Stimulated activated memory B cell treated with anti-CD40 and anti-IgM and Interleukin-4, amounts not matched to agents 10 μg/mL and 1 μg/mL and 100 μg/mL, for 72 hours (primary cell): ENCODE results near the gene KRTAP10-2.

ENCODE experiments used
- ATAC-seq: fragments of 150-1000 bp; cut with Tn5 transposase; 2 replicates; pipeline ENCODE4 v1.10.0; 2021
- H3K27ac Mint-ChIP-seq: one replicate; pipeline ENCODE4 v1.8.0; 2022; ENCODE audit warnings: mild to moderate bottlenecking, mixed read lengths
- H3K27me3 Mint-ChIP-seq: one replicate; pipeline ENCODE4 v1.8.0; 2022; ENCODE audit warnings: mixed read lengths
- H3K36me3 Mint-ChIP-seq: one replicate; pipeline ENCODE4 v1.8.0; 2022; ENCODE audit warnings: mixed read lengths
- H3K4me1 Mint-ChIP-seq: one replicate; pipeline ENCODE4 v1.8.0; 2022; ENCODE audit warnings: mixed read lengths
- H3K4me3 Mint-ChIP-seq: one replicate; pipeline ENCODE4 v1.8.0; 2022; ENCODE audit warnings: mild to moderate bottlenecking, moderate library complexity, mixed read lengths
- H3K9me3 Mint-ChIP-seq: one replicate; pipeline ENCODE4 v1.8.0; 2022; ENCODE audit warnings: mixed read lengths

Gene KRTAP10-2

GRCh38 chr21:44529503-44530125, 21.7 kb downstream of the KRTAP10-2 start:
- Mint-ChIP-seq H3K27me3 (peaks cover 37% of the 10 kb centered on the region), H3K4me3 (no peak overlapping the region), H3K9me3 (no peaks in the 10 kb centered on the region), H3K36me3 (no peaks in the 10 kb centered on the region), H3K27ac (no peak overlapping the region), H3K4me1 (no peaks in the 10 kb centered on the region)
- ATAC-seq, result no peak

- ATAC-seq, result no peak
- no peak overlapping the region for H3K4me3 Mint-ChIP-seq
- no peaks in the 10 kb centered on the region for H3K4me1 Mint-ChIP-seq
- H3K9me3 Mint-ChIP-seq, result no peaks in the 10 kb centered on the region
- H3K27ac Mint-ChIP-seq, result no peak overlapping the region
- peaks cover 37% of the 10 kb centered on the region for H3K27me3 Mint-ChIP-seq
- H3K36me3 Mint-ChIP-seq, result no peaks in the 10 kb centered on the region
These were observed 22.3 kb downstream of the KRTAP10-2 start for GRCh38 chr21:44529011-44529421.

- no peak for ATAC-seq
- Mint-ChIP-seq H3K36me3 (no peaks in the 10 kb centered on the region), H3K9me3 (no peaks in the 10 kb centered on the region), H3K27ac (no peak overlapping the region), H3K4me1 (no peaks in the 10 kb centered on the region), H3K4me3 (no peak overlapping the region), H3K27me3 (peaks cover 37% of the 10 kb centered on the region)
These were observed 22.7 kb downstream of the KRTAP10-2 start for GRCh38 chr21:44528634-44528995.

DNA sequence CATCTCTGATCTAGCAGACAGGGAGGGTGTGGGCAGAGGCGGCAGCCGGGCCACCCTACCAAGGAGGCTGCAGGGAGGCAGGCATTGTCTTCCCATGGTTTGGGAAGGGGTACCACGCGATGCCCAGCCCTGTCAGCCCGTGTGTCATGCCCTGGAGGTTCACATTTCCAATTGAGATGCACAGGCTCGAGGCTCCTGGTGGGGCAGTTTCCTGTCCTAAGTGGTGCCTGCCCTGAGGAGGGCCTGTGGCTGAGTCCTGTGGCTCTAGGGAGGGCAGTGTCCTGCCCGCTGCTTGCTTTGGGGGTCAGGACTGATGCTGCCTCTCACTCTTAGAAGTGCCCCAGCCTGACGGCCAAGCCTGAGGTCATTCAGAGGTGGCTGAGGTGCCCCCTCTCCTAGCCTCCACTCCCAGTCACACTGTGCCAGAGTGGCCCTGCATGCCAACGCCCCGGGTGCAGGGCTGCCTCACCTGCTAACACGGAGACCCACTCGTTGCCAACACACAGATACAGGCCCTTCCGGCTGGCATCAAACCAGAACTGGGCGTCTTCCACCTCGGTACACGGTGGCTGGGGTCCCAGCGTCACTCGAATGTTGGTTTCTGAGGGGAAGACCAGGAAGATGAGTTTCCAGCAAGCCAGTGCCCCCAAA, 23.2 kb downstream of the KRTAP10-2 start:
- Mint-ChIP-seq H3K4me1 (no peaks in the 10 kb centered on the region), H3K27ac (no peak overlapping the region), H3K4me3 (no peak overlapping the region), H3K27me3 (peaks cover 37% of the 10 kb centered on the region), H3K36me3 (no peaks in the 10 kb centered on the region), H3K9me3 (no peaks in the 10 kb centered on the region)
- peak; percentile 7 for ATAC-seq

DNA sequence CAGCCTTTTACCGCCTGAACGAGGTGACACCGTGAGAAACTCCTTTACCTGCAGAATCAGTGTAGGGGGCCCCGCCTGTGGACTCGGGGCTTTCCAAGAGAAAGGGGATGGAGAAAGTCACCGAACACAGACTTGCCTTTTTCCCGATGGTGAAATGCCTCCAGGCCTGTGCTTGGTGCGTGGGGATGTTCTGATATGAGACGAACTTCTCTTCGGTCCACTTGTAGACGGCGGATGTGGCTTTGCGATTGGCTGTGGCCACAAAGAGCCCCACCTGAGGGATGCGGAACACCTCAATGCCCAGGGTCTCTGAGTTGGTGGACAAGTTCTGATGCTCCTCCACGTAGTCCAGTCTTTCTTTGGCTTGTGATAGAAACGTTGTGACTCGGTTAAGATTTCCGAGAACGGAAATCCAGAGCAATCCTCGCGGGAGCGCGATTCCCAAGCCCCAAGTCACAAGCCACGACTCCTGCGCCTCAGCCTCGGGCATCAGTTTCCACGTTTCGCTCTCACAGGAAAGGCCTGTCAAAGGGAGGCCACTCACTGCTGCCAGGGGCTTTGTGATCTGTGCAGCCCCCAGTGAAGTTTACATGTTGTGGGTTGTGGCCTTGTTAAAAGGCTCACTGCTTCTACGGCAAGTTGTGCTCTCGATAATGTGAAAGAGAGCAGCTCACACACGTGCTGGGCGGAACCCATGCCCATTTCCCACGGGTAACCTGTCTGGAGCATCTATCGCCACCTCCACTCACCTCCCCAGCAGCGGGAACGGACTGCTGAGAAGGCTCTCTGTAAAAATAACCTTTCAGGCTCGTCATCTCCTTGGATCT, 23.9 kb downstream of the KRTAP10-2 start:
- no peaks in the 10 kb centered on the region for H3K36me3 Mint-ChIP-seq
- H3K4me1 Mint-ChIP-seq, result no peaks in the 10 kb centered on the region
- no peaks in the 10 kb centered on the region for H3K9me3 Mint-ChIP-seq
- peaks cover 36% of the 10 kb centered on the region for H3K27me3 Mint-ChIP-seq
- H3K4me3 Mint-ChIP-seq, result no peak overlapping the region
- ATAC-seq, result no peak
- H3K27ac Mint-ChIP-seq, result no peak overlapping the region

DNA sequence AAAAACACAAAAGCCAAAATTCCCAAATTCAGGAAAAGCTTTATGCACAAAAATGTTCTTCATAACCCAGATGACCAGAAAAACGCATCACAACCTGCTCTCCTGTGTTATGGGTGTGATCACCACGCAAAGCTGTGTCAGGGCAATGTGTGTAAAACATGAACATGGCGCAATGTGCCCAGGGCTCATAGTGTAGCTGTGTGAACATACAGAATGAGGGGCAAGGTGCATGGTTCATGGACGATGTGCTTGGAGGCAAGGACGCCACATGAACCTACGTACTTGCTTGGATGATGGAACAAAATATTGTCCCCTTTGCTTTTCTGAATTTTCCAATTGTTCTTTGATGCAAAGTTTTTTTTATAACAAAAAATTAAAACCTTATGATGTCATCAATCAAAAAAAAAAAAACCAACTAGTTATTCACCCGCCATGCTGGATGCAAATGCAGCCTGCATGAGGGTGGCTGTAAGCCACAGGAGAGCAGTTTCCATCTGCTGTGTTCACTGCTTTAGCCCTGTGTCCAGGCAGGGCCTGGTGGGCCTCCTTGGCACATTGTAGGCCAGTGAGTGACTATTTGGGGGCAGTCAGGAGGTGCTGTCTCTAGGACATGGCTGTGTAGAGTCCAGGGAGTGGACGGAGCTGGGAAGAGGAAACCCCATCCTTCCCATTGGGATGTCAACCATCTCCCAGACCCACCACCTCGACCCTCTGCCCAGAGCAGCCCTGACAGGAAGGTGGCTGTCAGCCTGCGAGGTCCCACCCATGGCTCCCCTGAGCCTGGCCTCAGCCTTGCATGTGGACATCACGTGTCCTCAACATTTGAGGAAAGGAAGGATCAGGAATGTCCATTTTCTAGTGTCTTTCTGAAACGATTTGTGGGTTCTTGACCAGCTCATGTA, 25.0 kb downstream of the KRTAP10-2 start:
- peaks cover 27% of the 10 kb centered on the region for H3K27me3 Mint-ChIP-seq
- no peaks in the 10 kb centered on the region for H3K4me1 Mint-ChIP-seq
- H3K36me3 Mint-ChIP-seq, result no peaks in the 10 kb centered on the region
- H3K9me3 Mint-ChIP-seq, result no peaks in the 10 kb centered on the region
- H3K4me3 Mint-ChIP-seq, result no peak overlapping the region
- ATAC-seq, result no peak
- no peak overlapping the region for H3K27ac Mint-ChIP-seq

GRCh38 chr21:44525391-44526095, 25.8 kb downstream of the KRTAP10-2 start:
- Mint-ChIP-seq H3K27ac (no peak overlapping the region), H3K9me3 (no peaks in the 10 kb centered on the region), H3K27me3 (peaks cover 19% of the 10 kb centered on the region), H3K4me1 (no peaks in the 10 kb centered on the region), H3K4me3 (no peak overlapping the region), H3K36me3 (no peaks in the 10 kb centered on the region)
- ATAC-seq, result no peak

- H3K9me3 Mint-ChIP-seq, result no peaks in the 10 kb centered on the region
- H3K27ac Mint-ChIP-seq, result no peak overlapping the region
- peaks cover 11% of the 10 kb centered on the region for H3K27me3 Mint-ChIP-seq
- no peaks in the 10 kb centered on the region for H3K4me1 Mint-ChIP-seq
- H3K4me3 Mint-ChIP-seq, result no peak overlapping the region
- H3K36me3 Mint-ChIP-seq, result no peaks in the 10 kb centered on the region
- no peak for ATAC-seq
These were observed 26.6 kb downstream of the KRTAP10-2 start for GRCh38 chr21:44524414-44525371.

DNA sequence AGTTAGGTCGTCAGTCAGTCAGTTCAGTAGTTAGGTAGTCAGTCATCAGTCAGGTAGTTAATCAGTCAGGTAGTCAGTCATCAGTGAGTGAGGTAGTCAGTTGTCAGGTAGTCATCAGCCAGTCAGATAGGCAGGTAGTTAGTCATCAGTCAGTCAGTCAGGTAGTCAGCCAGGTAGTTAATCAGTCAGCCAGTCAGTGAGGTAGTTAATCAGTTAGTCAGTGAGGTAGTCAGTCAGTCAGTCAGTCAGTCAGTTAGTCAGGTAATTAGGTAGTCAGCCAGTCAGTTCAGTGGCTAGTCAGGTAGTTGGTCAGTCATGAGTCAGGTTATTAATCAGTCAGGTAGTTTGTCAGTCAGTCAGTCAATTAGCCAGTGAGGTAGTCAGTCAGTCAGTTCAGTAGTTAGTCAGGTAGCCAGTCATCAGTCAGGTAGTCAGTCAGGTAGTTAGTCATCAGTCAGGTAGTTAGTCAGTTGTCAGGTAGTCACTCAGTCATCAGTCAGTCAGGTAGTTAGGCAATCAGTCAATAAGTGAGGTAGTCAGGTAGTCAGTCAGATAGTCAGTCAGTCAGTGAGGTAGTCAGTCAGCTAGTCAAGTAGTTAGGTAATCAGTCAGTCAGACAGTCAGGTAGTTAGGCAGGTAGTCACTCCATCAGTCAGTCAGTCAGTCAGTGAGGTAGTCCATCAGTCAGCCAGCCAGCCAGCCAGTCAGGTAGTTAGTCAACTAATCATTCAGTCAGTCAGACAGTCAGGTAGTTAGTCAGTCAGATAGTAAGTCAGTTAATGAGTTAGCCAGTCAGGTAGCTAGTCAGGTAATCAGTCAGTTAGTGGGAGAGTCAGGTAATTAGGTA, 27.5 kb downstream of the KRTAP10-2 start:
- Mint-ChIP-seq H3K9me3 (no peaks in the 10 kb centered on the region), H3K27ac (no peak overlapping the region), H3K36me3 (no peaks in the 10 kb centered on the region), H3K4me1 (no peaks in the 10 kb centered on the region), H3K27me3 (peaks cover 2% of the 10 kb centered on the region), H3K4me3 (no peak overlapping the region)
- ATAC-seq, result no peak

- no peak for ATAC-seq
- H3K27ac Mint-ChIP-seq, result no peak overlapping the region
- H3K4me1 Mint-ChIP-seq, result no peaks in the 10 kb centered on the region
- H3K9me3 Mint-ChIP-seq, result no peaks in the 10 kb centered on the region
- H3K36me3 Mint-ChIP-seq, result no peaks in the 10 kb centered on the region
- H3K4me3 Mint-ChIP-seq, result no peak overlapping the region
- H3K27me3 Mint-ChIP-seq, result no peaks in the 10 kb centered on the region
These were observed 28.5 kb downstream of the KRTAP10-2 start for GRCh38 chr21:44522753-44523204.

- Mint-ChIP-seq H3K27ac (no peak overlapping the region), H3K4me3 (no peak overlapping the region), H3K36me3 (no peaks in the 10 kb centered on the region), H3K9me3 (no peaks in the 10 kb centered on the region), H3K4me1 (no peaks in the 10 kb centered on the region), H3K27me3 (no peaks in the 10 kb centered on the region)
- peak; percentile 34 for ATAC-seq
These were observed 29.2 kb downstream of the KRTAP10-2 start for GRCh38 chr21:44521928-44522752.

DNA sequence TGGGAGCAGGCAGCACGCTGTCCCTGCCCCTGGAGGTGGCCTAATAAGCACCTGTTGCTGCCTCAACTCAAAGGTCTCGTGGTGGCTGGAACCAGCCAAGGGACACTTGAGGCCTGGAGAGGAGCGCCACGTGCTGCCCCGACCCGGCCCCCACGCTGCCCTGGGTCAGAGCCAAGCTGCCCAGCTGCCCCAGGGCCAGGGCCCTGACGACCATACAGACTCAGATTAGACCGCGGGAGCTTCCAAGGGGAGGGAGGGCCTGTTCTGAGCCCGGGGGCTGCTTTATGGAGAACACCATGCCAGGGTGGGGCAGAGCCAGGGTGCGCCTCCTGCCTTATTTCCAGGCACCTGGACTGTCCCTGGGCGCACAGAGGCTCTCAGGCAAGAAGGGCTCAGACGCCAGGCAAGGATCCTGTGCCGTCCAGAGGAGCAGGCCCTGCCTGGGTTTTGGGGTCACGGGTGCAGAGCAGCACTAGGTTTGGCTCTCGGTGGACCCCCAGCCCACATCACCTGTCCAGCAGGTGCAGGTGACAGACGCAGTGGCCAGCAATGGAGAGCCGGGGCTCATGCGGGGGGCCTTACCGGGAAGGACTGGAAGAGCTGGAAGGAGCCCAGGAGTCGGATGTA, 29.9 kb downstream of the KRTAP10-2 start:
- H3K4me1 Mint-ChIP-seq, result no peaks in the 10 kb centered on the region
- no peak overlapping the region for H3K27ac Mint-ChIP-seq
- H3K36me3 Mint-ChIP-seq, result no peaks in the 10 kb centered on the region
- H3K4me3 Mint-ChIP-seq, result no peak overlapping the region
- ATAC-seq, result no peak
- H3K27me3 Mint-ChIP-seq, result no peaks in the 10 kb centered on the region
- no peaks in the 10 kb centered on the region for H3K9me3 Mint-ChIP-seq
